Endothelial cell of umbilical vein (primary cell): ENCODE results near the gene RCAN1. TPM values are rescaled to one million over a fixed set of nuclear protein-coding genes. Genes with fewer than 3 reads are reported as not detected.

Experiments used
- BruUV-seq: library from RNA; stranded (reverse); fragments of 400-500 nt; replicated peaks from 2 replicates; lab custom pipeline; 2021; lab: Mats Ljungman, UMichigan
- CTCF ChIA-PET: fragments of 300-600, 350-600 bp; sonication (Branson Sonifier 250); formaldehyde crosslinking; loops from one replicate; lab custom pipeline; 2021; ENCODE audit warnings: antibody characterized with exemption, inconsistent platforms; lab: Charles Lee
- POLR2A ChIA-PET: fragments of 300-600, 350-600 bp; sonication (Branson Sonifier 250); formaldehyde crosslinking; loops from one replicate; lab custom pipeline; 2021; ENCODE audit warnings: antibody characterized with exemption, inconsistent platforms; lab: Charles Lee
- DNase-seq: peaks from one replicate; pipeline ENCODE4 v3.0.0-alpha.2; 2011; ENCODE audit warnings: low read depth, low spot score
- FAIRE-seq: peaks from 2 replicates; lab custom pipeline; 2011; peaks lifted over from hg19 to GRCh38; lab: Jason Lieb, UNC
- H2AFZ ChIP-seq: 2 replicates; pipeline ENCODE4 v1.6.0; 2012; ENCODE audit warnings: low read depth, low read length, control low read depth, inconsistent platforms
- H3K27ac ChIP-seq: 2 replicates; pipeline ENCODE4 v1.5.1; 2011; ENCODE audit warnings: low read depth, mild to moderate bottlenecking, control low read depth, low read length, moderate library complexity; ENCODE audit not compliant: insufficient read depth
- H3K27me3 ChIP-seq, 2 experiments: 2 replicates each; pipeline versions ENCODE4 v1.6.0 to v1.6.1; 2011; ENCODE audit warnings: low read length in 2 of 2, mixed read lengths in 1 of 2; ENCODE audit not compliant: control insufficient read depth in 2 of 2, insufficient read depth in 2 of 2
- H3K36me3 ChIP-seq, 2 experiments: 2 replicates in 1 of 2; 3 replicates in 1 of 2; pipeline ENCODE4 v1.5.1; 2011; ENCODE audit warnings: low read length in 2 of 2, mild to moderate bottlenecking in 1 of 2, moderate library complexity in 1 of 2; ENCODE audit not compliant: control insufficient read depth in 2 of 2, insufficient read depth in 2 of 2; ENCODE audit errors: extremely low read depth in 1 of 2
- H3K4me1 ChIP-seq: 3 replicates; pipeline ENCODE4 v1.5.1; 2011; ENCODE audit warnings: mild to moderate bottlenecking, low read length; ENCODE audit not compliant: control insufficient read depth, insufficient read depth; ENCODE audit errors: extremely low read depth
- H3K4me2 ChIP-seq: 2 replicates; pipeline ENCODE4 v1.6.1; 2011; ENCODE audit warnings: low read length, control low read depth, mixed read lengths; ENCODE audit not compliant: insufficient read depth
- H3K4me3 ChIP-seq, 3 experiments: fragments of 200-600 bp in 1 of 3; sonication (generic), shearing (Covaris generic) in 1 of 3; replicated peaks in 1 of 3; 2 replicates each; pipeline ENCODE4 v1.5.1; 2011 to 2016; ENCODE audit warnings: control low read depth in 3 of 3, low read length in 3 of 3, mild to moderate bottlenecking in 2 of 3, inconsistent platforms in 1 of 3, low read depth in 1 of 3, moderate library complexity in 1 of 3; ENCODE audit not compliant: insufficient read depth in 1 of 3
- H3K79me2 ChIP-seq: 2 replicates; pipeline ENCODE4 v1.6.0; 2012; ENCODE audit warnings: low read length, inconsistent platforms; ENCODE audit not compliant: control insufficient read depth, insufficient read depth
- H3K9ac ChIP-seq: replicated peaks from 2 replicates; pipeline ENCODE3; 2011; ENCODE audit warnings: low read length, control low read depth; ENCODE audit not compliant: insufficient read depth; ENCODE audit errors: extremely low read depth
- H3K9me1 ChIP-seq: replicated peaks from 3 replicates; pipeline ENCODE4 v1.6.0; 2011; ENCODE audit warnings: mild to moderate bottlenecking, low read length; ENCODE audit not compliant: control insufficient read depth, insufficient read depth; ENCODE audit errors: extremely low read depth
- H3K9me3 ChIP-seq: replicated peaks from 2 replicates; pipeline ENCODE4 v1.5.1; 2012; ENCODE audit warnings: low read length, inconsistent platforms; ENCODE audit not compliant: control insufficient read depth, insufficient read depth
- H4K20me1 ChIP-seq: replicated peaks from 2 replicates; pipeline ENCODE3; 2011; ENCODE audit warnings: mild to moderate bottlenecking, low read length; ENCODE audit not compliant: control insufficient read depth, insufficient read depth; ENCODE audit errors: extremely low read depth
- CTCF ChIP-seq, 2 donors: IDR thresholded peaks; 1 replicate in 1 of 2; 2 replicates in 1 of 2; pipeline ENCODE4 v1.5.1; 2011; ENCODE audit warnings: low read length in 2 of 2, mild to moderate bottlenecking in 2 of 2, moderate library complexity in 2 of 2, control low read depth in 1 of 2, inconsistent platforms in 1 of 2, low read depth in 1 of 2; ENCODE audit not compliant: insufficient read depth in 1 of 2; ENCODE audit errors: extremely low read depth in 1 of 2
- EZH2 ChIP-seq: IDR thresholded peaks from 2 replicates; pipeline ENCODE4 v1.6.1; 2012; ENCODE audit warnings: borderline replicate concordance, low read depth, mild to moderate bottlenecking, moderate library complexity, low read length, inconsistent platforms; ENCODE audit not compliant: severe bottlenecking
- FOS ChIP-seq: IDR thresholded peaks from 2 replicates; pipeline ENCODE4 v1.6.1; 2011; ENCODE audit warnings: mild to moderate bottlenecking, low read length, moderate library complexity, borderline replicate concordance; ENCODE audit not compliant: insufficient read depth
- GATA2 ChIP-seq: IDR thresholded peaks from 2 replicates; pipeline ENCODE4 v1.7.0; 2011; ENCODE audit warnings: low read depth, mild to moderate bottlenecking, moderate library complexity, mixed read lengths, low read length; ENCODE audit not compliant: insufficient read length, insufficient read depth
- JUN ChIP-seq: IDR thresholded peaks from 2 replicates; pipeline ENCODE4 v1.6.1; 2011; ENCODE audit warnings: borderline replicate concordance, low read depth; ENCODE audit not compliant: insufficient read length, insufficient read depth
- MAX ChIP-seq: IDR thresholded peaks from 2 replicates; pipeline ENCODE4 v1.6.1; 2011; ENCODE audit not compliant: insufficient read depth, insufficient read length
- MYC ChIP-seq: IDR thresholded peaks from one replicate; pipeline ENCODE4 v1.6.1; 2011; ENCODE audit warnings: mild to moderate bottlenecking, low read depth, low read length
- POLR2A ChIP-seq: IDR thresholded peaks from 2 replicates; pipeline ENCODE4 v1.6.1; 2012; ENCODE audit warnings: low read depth, mild to moderate bottlenecking, control low read depth, low read length
- POLR2AphosphoS5 ChIP-seq: IDR thresholded peaks from 2 replicates; pipeline ENCODE4 v1.6.1; 2012; ENCODE audit warnings: low read depth, mild to moderate bottlenecking, control low read depth, low read length, moderate library complexity; ENCODE audit not compliant: insufficient read depth
- dilution Hi-C: fragments of 300-500 bp; cut with MboI; formaldehyde crosslinking; loops from one replicate; pipeline ENCODE4 v1.15.0; 2019; ENCODE audit warnings: low sequenced_read_pairs; ENCODE audit not compliant: extremely low pct_ligation_motif_present
- intact Hi-C: fragments of 100-400 bp; cut with micrococcal nuclease; formaldehyde crosslinking; loops from one replicate; pipeline ENCODE4 v1.10.0; 2022
- polyA plus RNA-seq, 4 experiments: library from polyadenylated mRNA; depleted of rRNA in 3 of 4; stranded (reverse) in 3 of 4; unstranded in 1 of 4; fragments of >200 nt; gene quantifications; 2 replicates each; pipeline versions ENCODE4 v1.2.1 to v1.2.3, GENCODE V29; 2011 to 2012; ENCODE audit warnings: missing spikeins in 1 of 4
- total RNA-seq: library from RNA; stranded (reverse); gene quantifications from 2 replicates; pipeline ENCODE4 v1.2.3, GENCODE V29; 2021

Gene RCAN1
- total and polyA plus RNA-seq, 2 donors (not counting 3 experiments of a cell fraction or from before 2014, with no cell fraction given): 9.7 to 16.5 TPM

GRCh38 chr21:34595457-34595856 is 19.5 kb downstream of the RCAN1 start:
- BruUV-seq: no TSS peak
- no peaks in the 10 kb centered on the region for H3K79me2 ChIP-seq
- dilution Hi-C loops (no loop called here), intact Hi-C loops (no loop called here)
- H3K4me1 ChIP-seq: no peaks in the 10 kb centered on the region
- H3K27ac ChIP-seq: no peak overlapping the region
- DNase-seq: no peak
- no peak for TF ChIP-seq POLR2AphosphoS5
- no peak for TF ChIP-seq EZH2
- no peak for TF ChIP-seq CTCF (IDR thresholded peaks at IDR 0.05; ENCODE audit: extremely low read depth in 1 of 2, insufficient read depth in 1 of 2, low read depth in 1 of 2, low read length in 2 of 2)
- TF ChIP-seq MYC: no peak
- no peak for TF ChIP-seq MAX
- no peak for TF ChIP-seq JUN
- no peak for TF ChIP-seq POLR2A
- no peak for TF ChIP-seq FOS
- no peak for TF ChIP-seq GATA2
- POLR2A ChIA-PET: no interaction called here
- no peak overlapping the region for H2AFZ ChIP-seq
- no peaks in the 10 kb centered on the region for H3K36me3 ChIP-seq
- H3K27me3 ChIP-seq: no peaks in the 10 kb centered on the region
- CTCF ChIA-PET: interaction anchor here (1.3 kb wide), 1 partner anchor 9 kb away, joined by 3 read pairs; no protein-coding TSS in a partner anchor
- no peak overlapping the region for H3K4me3 ChIP-seq
- H3K9ac ChIP-seq: no peak overlapping the region
- no peaks in the 10 kb centered on the region for H3K9me3 ChIP-seq
- H3K4me2 ChIP-seq: no peak overlapping the region
- H3K9me1 ChIP-seq: no peaks in the 10 kb centered on the region
- no peaks in the 10 kb centered on the region for H4K20me1 ChIP-seq
- no peak for FAIRE-seq
